SK-N-SH (cell line): ENCODE data around the gene GARNL3.

Experiments used
- CHD2 ChIP-seq: fragments of 150-350 bp; IDR thresholded peaks from 2 replicates; pipeline ENCODE4 v1.6.1; 2018; ENCODE audit warnings: low read length; ENCODE audit not compliant: partially characterized antibody
- CTCF ChIP-seq: fragments of 200-600 bp; sonication (generic); IDR thresholded peaks from 2 replicates; pipeline ENCODE4 v1.6.1; 2017; ENCODE audit warnings: antibody characterized with exemption, mild to moderate bottlenecking, moderate library complexity
- FOXM1 ChIP-seq: IDR thresholded peaks from 2 replicates; pipeline ENCODE4 v1.4.0; 2012; ENCODE audit warnings: low read depth, mild to moderate bottlenecking
- NRF1 ChIP-seq: IDR thresholded peaks from 2 replicates; pipeline ENCODE4 v1.6.1; 2012; ENCODE audit warnings: low read depth, mild to moderate bottlenecking, low read length
- SMC3 ChIP-seq: IDR thresholded peaks from 2 replicates; pipeline ENCODE4 v1.6.1; 2012; ENCODE audit warnings: low read depth, low read length, improper control_type of control experiment
- TCF12 ChIP-seq: IDR thresholded peaks from 2 replicates; pipeline ENCODE4 v1.4.0; 2012
- ZBTB33 ChIP-seq: IDR thresholded peaks from 2 replicates; pipeline ENCODE4 v1.4.0; 2012; ENCODE audit warnings: low read depth, borderline replicate concordance

GRCh38 chr9:127362829-127363228 lies 98.3 kb downstream of the GARNL3 start:
- no peak for TF ChIP-seq CTCF
- no peak for TF ChIP-seq SMC3
- no peak for TF ChIP-seq CHD2
- TF ChIP-seq NRF1, result no peak
- no peak for TF ChIP-seq TCF12
- TF ChIP-seq FOXM1, result no peak
- no peak for TF ChIP-seq ZBTB33
